T-cell (primary cell): Measurements from ENCODE around the gene IL36B. TPM values are rescaled to one million over a fixed set of nuclear protein-coding genes. Genes with fewer than 3 reads are reported as not detected.

Source experiments
- ATAC-seq, 4 experiments: fragments of 200-7000 bp in 3 of 4; fragments of 150-1000 bp in 1 of 4; cut with Tn5 transposase; replicated peaks in 1 of 4; 1 replicate in 3 of 4; 2 replicates in 1 of 4; pipeline ENCODE4 v1.10.0; 2021; ENCODE audit warnings: moderate library complexity in 3 of 4, mild to moderate bottlenecking in 2 of 4, moderate number of reproducible peaks in 1 of 4
- CTCF ChIA-PET, 2 donors: fragments of 300-600 bp; sonication (Branson Sonifier 250); formaldehyde crosslinking; loops; one replicate each; lab custom pipeline; 2022; ENCODE audit warnings: antibody characterized with exemption in 2 of 2; lab: Charles Lee
- POLR2A ChIA-PET, 2 donors: fragments of 300-600 bp; sonication (Branson Sonifier 250); formaldehyde crosslinking; loops; one replicate each; lab custom pipeline; 2022; ENCODE audit warnings: antibody characterized with exemption in 2 of 2; lab: Charles Lee
- DNase-seq, 35 experiments: peaks; one replicate each; pipeline versions ENCODE4 v3.0.0 to v3.0.0-alpha.2; 2013 to 2023
- H3K27ac ChIP-seq: one replicate; pipeline ENCODE4 v1.5.1; 2013; ENCODE audit warnings: low read length
- H3K27me3 ChIP-seq, 2 experiments: replicated peaks in 1 of 2; 1 replicate in 1 of 2; 2 replicates in 1 of 2; pipeline versions ENCODE4 v1.6.1 to v1.7.0; 2013; ENCODE audit warnings: low read length in 1 of 2, mixed read lengths in 1 of 2; ENCODE audit not compliant: control insufficient read depth in 2 of 2, insufficient read depth in 2 of 2; ENCODE audit errors: extremely low read depth in 1 of 2
- H3K36me3 ChIP-seq, 2 donors: 1 replicate in 1 of 2; 2 replicates in 1 of 2; pipeline versions ENCODE4 v1.6.1 to v1.7.0; 2013; ENCODE audit warnings: low read length in 1 of 2; ENCODE audit not compliant: control insufficient read depth in 2 of 2, insufficient read depth in 1 of 2; ENCODE audit errors: extremely low read depth in 1 of 2
- H3K4me1 ChIP-seq, 2 experiments: 1 replicate in 1 of 2; 2 replicates in 1 of 2; pipeline versions ENCODE4 v1.6.1 to v1.7.0; 2013; ENCODE audit warnings: low read length in 2 of 2, mixed read lengths in 1 of 2; ENCODE audit not compliant: insufficient read depth in 2 of 2, control insufficient read depth in 1 of 2; ENCODE audit errors: extremely low read depth in 1 of 2
- H3K4me3 ChIP-seq, 2 donors: 1 replicate in 1 of 2; 2 replicates in 1 of 2; pipeline versions ENCODE4 v1.5.1 to v1.7.0; 2013; ENCODE audit warnings: mild to moderate bottlenecking in 2 of 2, low read length in 1 of 2, moderate library complexity in 1 of 2; ENCODE audit not compliant: control insufficient read depth in 1 of 2; ENCODE audit errors: extremely low read depth in 1 of 2
- H3K9me3 ChIP-seq: 2 replicates; pipeline ENCODE4 v1.7.0; 2013
- H3K27ac Mint-ChIP-seq, 2 donors: one replicate each; pipeline ENCODE4 v1.8.0; 2020 to 2021; ENCODE audit warnings: mild to moderate bottlenecking in 2 of 2, mixed read lengths in 2 of 2
- H3K27me3 Mint-ChIP-seq, 2 donors: one replicate each; pipeline ENCODE4 v1.8.0; 2021 to 2022; ENCODE audit warnings: mixed read lengths in 2 of 2
- H3K36me3 Mint-ChIP-seq: one replicate; pipeline ENCODE4 v1.8.0; 2021; ENCODE audit warnings: mixed read lengths
- H3K4me1 Mint-ChIP-seq, 3 donors: one replicate each; pipeline ENCODE4 v1.8.0; 2020 to 2022; ENCODE audit warnings: mixed read lengths in 3 of 3, mild to moderate bottlenecking in 1 of 3
- H3K4me3 Mint-ChIP-seq, 3 donors: one replicate each; pipeline ENCODE4 v1.8.0; 2020 to 2022; ENCODE audit warnings: mild to moderate bottlenecking in 3 of 3, mixed read lengths in 3 of 3, moderate library complexity in 3 of 3
- H3K9me3 Mint-ChIP-seq, 3 donors: one replicate each; pipeline ENCODE4 v1.8.0; 2020 to 2022; ENCODE audit warnings: mixed read lengths in 3 of 3
- WGBS: methylation state at CpG from one replicate; pipeline ENCODE4 v1.1.5; 2013; ENCODE audit warnings: missing lambda C conversion rate; ENCODE audit not compliant: insufficient coverage; 5-methylcytosine and 5-hydroxymethylcytosine counted together
- total RNA-seq, 35 experiments: library from RNA in 6 of 35; stranded (reverse) in 6 of 35; fragments of 120-200 nt in 1 of 35; gene quantifications; one replicate each; pipeline versions ENCODE4 v1.2.1 to v1.2.4 and lab custom pipeline; 2013 to 2026

The IL36B gene
- total RNA-seq, 5 donors from 2014 or later (not counting 1 experiment from before 2014, with no cell fraction given) = not detected

GRCh38 chr2:113070606-113070975 lies 17.9 kb upstream of the IL36B start:
- CTCF ChIA-PET = no interaction called here
- no peaks in the 10 kb centered on the region for H3K36me3 Mint-ChIP-seq

GRCh38 chr2:113069676-113070605 lies 17.3 kb upstream of the IL36B start:
- DNase-seq (no peak), ATAC-seq (no peak)
- Mint-ChIP-seq H3K27ac (no peak overlapping the region), H3K4me1 (peaks cover 4 to 10% (median 4%) of the 10 kb centered on the region in 3 donors), H3K36me3 (no peaks in the 10 kb centered on the region), H3K9me3 (peaks cover 0 to 7% (median 0%) of the 10 kb centered on the region in 3 donors), H3K27me3 (peaks cover 0 to 7% of the 10 kb centered on the region in 2 donors), H3K4me3 (no peak overlapping the region)
- CTCF ChIA-PET = interaction anchor here in 1 of 2 donors (0.6 kb wide), 1 partner anchor 12 kb away, joined by 3 read pairs; no protein-coding TSS in a partner anchor
- Histone ChIP-seq H3K4me3 (no peak overlapping the region), H3K27me3 (peaks cover 0 to 7% of the 10 kb centered on the region in 2 experiments), H3K9me3 (no peaks in the 10 kb centered on the region), H3K4me1 (peaks cover 9 to 11% of the 10 kb centered on the region in 2 experiments), H3K36me3 (no peaks in the 10 kb centered on the region), H3K27ac (no peak overlapping the region)
- POLR2A ChIA-PET = no interaction called here
- 100% methylated on average over 1 of the region's 4 CpGs for WGBS

More at GRCh38 chr2:113070606-113070975, 17.9 kb upstream of the IL36B start:
- H3K27me3 ChIP-seq = peaks cover 0 to 8% of the 10 kb centered on the region in 2 experiments
- no peaks in the 10 kb centered on the region for H3K9me3 ChIP-seq
- DNase-seq (no peak), ATAC-seq (no peak)
- peaks cover 9 to 16% (median 9%) of the 10 kb centered on the region in 3 donors for H3K4me1 Mint-ChIP-seq
- peaks cover 0 to 7% of the 10 kb centered on the region in 2 donors for H3K27me3 Mint-ChIP-seq
- no peak overlapping the region for H3K4me3 Mint-ChIP-seq
- POLR2A ChIA-PET = no interaction called here
- H3K9me3 Mint-ChIP-seq = peaks cover 0 to 7% (median 0%) of the 10 kb centered on the region in 3 donors
- no peak overlapping the region for H3K27ac Mint-ChIP-seq
- WGBS = no CpG with 5 or more reads among the region's 1 CpG
- H3K36me3 ChIP-seq = no peaks in the 10 kb centered on the region
- H3K4me1 ChIP-seq = peaks cover 10 to 14% of the 10 kb centered on the region in 2 experiments
- H3K4me3 ChIP-seq = no peak overlapping the region
- H3K27ac ChIP-seq = no peak overlapping the region

GRCh38 chr2:113068706-113069485 lies 16.2 kb upstream of the IL36B start:
- Histone ChIP-seq H3K27me3 (peaks cover 0 to 8% of the 10 kb centered on the region in 2 experiments), H3K36me3 (no peaks in the 10 kb centered on the region), H3K9me3 (no peaks in the 10 kb centered on the region), H3K27ac (no peak overlapping the region), H3K4me3 (no peak overlapping the region), H3K4me1 (peaks cover 0 to under 1% of the 10 kb centered on the region in 2 experiments)
- ATAC-seq = no peak
- no peak for DNase-seq
- Mint-ChIP-seq H3K4me1 (no peaks in the 10 kb centered on the region), H3K4me3 (no peak overlapping the region), H3K27me3 (peaks cover 0 to 7% of the 10 kb centered on the region in 2 donors), H3K36me3 (no peaks in the 10 kb centered on the region), H3K27ac (no peak overlapping the region), H3K9me3 (peaks cover 0 to 7% (median 0%) of the 10 kb centered on the region in 3 donors)
- 20% methylated on average over 2 of the region's 5 CpGs for WGBS
- POLR2A ChIA-PET = no interaction called here
- CTCF ChIA-PET = no interaction called here

GRCh38 chr2:113068249-113068648 lies 15.6 kb upstream of the IL36B start:
- no peak overlapping the region for H3K4me3 ChIP-seq
- no peak overlapping the region for H3K4me3 Mint-ChIP-seq
- no peak for DNase-seq
- CTCF ChIA-PET = no interaction called here
- no peaks in the 10 kb centered on the region for H3K9me3 ChIP-seq
- peaks cover 0 to 7% (median 0%) of the 10 kb centered on the region in 3 donors for H3K9me3 Mint-ChIP-seq
- ATAC-seq = no peak
- no peaks in the 10 kb centered on the region for H3K36me3 Mint-ChIP-seq
- H3K36me3 ChIP-seq = no peaks in the 10 kb centered on the region
- peaks cover 0 to 8% of the 10 kb centered on the region in 2 experiments for H3K27me3 ChIP-seq
- no CpG with 5 or more reads among the region's 2 CpGs for WGBS
- no peak overlapping the region for H3K27ac Mint-ChIP-seq
- POLR2A ChIA-PET = interaction anchor here in 1 of 2 donors (0.6 kb wide), 1 partner anchor 22 kb away, joined by 3 read pairs; no protein-coding TSS in a partner anchor
- H3K27me3 Mint-ChIP-seq = peaks cover 0 to 7% of the 10 kb centered on the region in 2 donors
- no peaks in the 10 kb centered on the region for H3K4me1 Mint-ChIP-seq
- H3K27ac ChIP-seq = no peak overlapping the region
- H3K4me1 ChIP-seq = no peaks in the 10 kb centered on the region

GRCh38 chr2:113067681-113068080 lies 15.0 kb upstream of the IL36B start, which contains the start of gene IL1F10:
IL1F10 (plus strand) TSS chr2:113067970; CDS start chr2:113072739, 4,769 bp downstream.
- Histone ChIP-seq H3K4me1 (no peaks in the 10 kb centered on the region), H3K27ac (no peak within 1 kb of the TSS), H3K36me3 (no peaks in the 10 kb centered on the region), H3K4me3 (no peak within 1 kb of the TSS), H3K9me3 (no peaks in the 10 kb centered on the region), H3K27me3 (peaks cover 0 to 8% of the 10 kb centered on the region in 2 experiments)
- WGBS = 90% methylated on average over 3 of the region's 3 CpGs
- ATAC-seq = no peak
- H3K4me1 Mint-ChIP-seq = no peaks in the 10 kb centered on the region
- CTCF ChIA-PET = no interaction called here
- peaks cover 0 to 7% (median 0%) of the 10 kb centered on the region in 3 donors for H3K9me3 Mint-ChIP-seq
- H3K27me3 Mint-ChIP-seq = peaks cover 0 to 7% of the 10 kb centered on the region in 2 donors
- H3K4me3 Mint-ChIP-seq = no peak within 1 kb of the TSS
- DNase-seq = no peak
- POLR2A ChIA-PET = interaction anchor here in 1 of 2 donors (0.6 kb wide), 1 partner anchor 23 kb away, joined by 3 read pairs; no protein-coding TSS in a partner anchor
- no peak within 1 kb of the TSS for H3K27ac Mint-ChIP-seq
- no peaks in the 10 kb centered on the region for H3K36me3 Mint-ChIP-seq

GRCh38 chr2:113064898-113065297 lies 12.2 kb upstream of the IL36B start:
- CTCF ChIA-PET = no interaction called here
- no peak for ATAC-seq
- 63% methylated on average over 1 of the region's 1 CpG for WGBS
- Histone ChIP-seq H3K4me3 (no peak overlapping the region), H3K27me3 (peaks cover 0 to 17% of the 10 kb centered on the region in 2 experiments), H3K27ac (no peak overlapping the region), H3K4me1 (no peaks in the 10 kb centered on the region), H3K36me3 (no peaks in the 10 kb centered on the region), H3K9me3 (no peaks in the 10 kb centered on the region)
- no peak for DNase-seq
- H3K4me3 Mint-ChIP-seq = no peak overlapping the region
- POLR2A ChIA-PET = no interaction called here
- peaks cover 0 to 7% (median 0%) of the 10 kb centered on the region in 3 donors for H3K9me3 Mint-ChIP-seq
- no peaks in the 10 kb centered on the region for H3K36me3 Mint-ChIP-seq
- no peak overlapping the region for H3K27ac Mint-ChIP-seq
- no peaks in the 10 kb centered on the region for H3K4me1 Mint-ChIP-seq
- peaks cover 3 to 6% of the 10 kb centered on the region in 2 donors for H3K27me3 Mint-ChIP-seq
